ENCODE data around the gene SPEN.

The SPEN gene

GRCh38 chr1:15975805-15976680 lies 128.5 kb downstream of the SPEN start, which contains the start of gene ZBTB17 (continued):
- TF ChIP-seq ZBTB1 (tag by site-specific recombination; IDR thresholded peaks at IDR 0.05) (no peak), ZSCAN16 (tag by site-specific recombination; IDR thresholded peaks at IDR 0.05) (no peak), ZSCAN4 (tag by site-specific recombination; IDR thresholded peaks at IDR 0.05) (no peak), ZNF449 (tag by site-specific recombination; IDR thresholded peaks at IDR 0.05) (no peak; the same call in 1 of the 2 replicates), ZNF169 (tag by site-specific recombination; IDR thresholded peaks at IDR 0.05) (no peak), ZBTB11 (tag by site-specific recombination; conservative IDR thresholded peaks at IDR 0.05; ENCODE audit: low read depth) (peak; percentile 88), ZNF138 (tag by site-specific recombination; IDR thresholded peaks at IDR 0.05; ENCODE audit: borderline replicate concordance) (no peak), ZNF311 (tag by site-specific recombination; IDR thresholded peaks at IDR 0.05; ENCODE audit: borderline replicate concordance) (no peak), ZNF629 (tag by site-specific recombination; IDR thresholded peaks at IDR 0.05) (no peak; the same call in 1 of the 2 replicates), ZXDB (tag by site-specific recombination; IDR thresholded peaks at IDR 0.05) (peak; percentile 94), ZNF777 (tag by site-specific recombination; IDR thresholded peaks at IDR 0.05; ENCODE audit: borderline replicate concordance) (no peak; the same call in 1 of the 2 replicates), ZNF292 (tag by site-specific recombination; IDR thresholded peaks at IDR 0.05; ENCODE audit: borderline replicate concordance, low read depth) (no peak), PRDM6 (tag by site-specific recombination; IDR thresholded peaks at IDR 0.05) (no peak), ZFHX2 (tag by site-specific recombination; conservative IDR thresholded peaks at IDR 0.05) (peak; percentile 87), ZBTB7A (tag by site-specific recombination; IDR thresholded peaks at IDR 0.05; ENCODE audit: low read depth) (no peak), OVOL3 (tag by site-specific recombination; IDR thresholded peaks at IDR 0.05) (peak; percentile 67; the same call in 1 of the 2 replicates), ZNF549 (tag by site-specific recombination; IDR thresholded peaks at IDR 0.05) (no peak), BCL11A (tag by site-specific recombination; IDR thresholded peaks at IDR 0.05; ENCODE audit: low read depth) (no peak)
- TF ChIP-seq, protein P1, sequence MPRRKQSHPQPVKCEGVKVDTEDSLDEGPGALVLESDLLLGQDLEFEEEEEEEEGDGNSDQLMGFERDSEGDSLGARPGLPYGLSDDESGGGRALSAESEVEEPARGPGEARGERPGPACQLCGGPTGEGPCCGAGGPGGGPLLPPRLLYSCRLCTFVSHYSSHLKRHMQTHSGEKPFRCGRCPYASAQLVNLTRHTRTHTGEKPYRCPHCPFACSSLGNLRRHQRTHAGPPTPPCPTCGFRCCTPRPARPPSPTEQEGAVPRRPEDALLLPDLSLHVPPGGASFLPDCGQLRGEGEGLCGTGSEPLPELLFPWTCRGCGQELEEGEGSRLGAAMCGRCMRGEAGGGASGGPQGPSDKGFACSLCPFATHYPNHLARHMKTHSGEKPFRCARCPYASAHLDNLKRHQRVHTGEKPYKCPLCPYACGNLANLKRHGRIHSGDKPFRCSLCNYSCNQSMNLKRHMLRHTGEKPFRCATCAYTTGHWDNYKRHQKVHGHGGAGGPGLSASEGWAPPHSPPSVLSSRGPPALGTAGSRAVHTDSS (tag by site-specific recombination; IDR thresholded peaks at IDR 0.05) = no peak
- TF ChIP-seq, protein P2, sequence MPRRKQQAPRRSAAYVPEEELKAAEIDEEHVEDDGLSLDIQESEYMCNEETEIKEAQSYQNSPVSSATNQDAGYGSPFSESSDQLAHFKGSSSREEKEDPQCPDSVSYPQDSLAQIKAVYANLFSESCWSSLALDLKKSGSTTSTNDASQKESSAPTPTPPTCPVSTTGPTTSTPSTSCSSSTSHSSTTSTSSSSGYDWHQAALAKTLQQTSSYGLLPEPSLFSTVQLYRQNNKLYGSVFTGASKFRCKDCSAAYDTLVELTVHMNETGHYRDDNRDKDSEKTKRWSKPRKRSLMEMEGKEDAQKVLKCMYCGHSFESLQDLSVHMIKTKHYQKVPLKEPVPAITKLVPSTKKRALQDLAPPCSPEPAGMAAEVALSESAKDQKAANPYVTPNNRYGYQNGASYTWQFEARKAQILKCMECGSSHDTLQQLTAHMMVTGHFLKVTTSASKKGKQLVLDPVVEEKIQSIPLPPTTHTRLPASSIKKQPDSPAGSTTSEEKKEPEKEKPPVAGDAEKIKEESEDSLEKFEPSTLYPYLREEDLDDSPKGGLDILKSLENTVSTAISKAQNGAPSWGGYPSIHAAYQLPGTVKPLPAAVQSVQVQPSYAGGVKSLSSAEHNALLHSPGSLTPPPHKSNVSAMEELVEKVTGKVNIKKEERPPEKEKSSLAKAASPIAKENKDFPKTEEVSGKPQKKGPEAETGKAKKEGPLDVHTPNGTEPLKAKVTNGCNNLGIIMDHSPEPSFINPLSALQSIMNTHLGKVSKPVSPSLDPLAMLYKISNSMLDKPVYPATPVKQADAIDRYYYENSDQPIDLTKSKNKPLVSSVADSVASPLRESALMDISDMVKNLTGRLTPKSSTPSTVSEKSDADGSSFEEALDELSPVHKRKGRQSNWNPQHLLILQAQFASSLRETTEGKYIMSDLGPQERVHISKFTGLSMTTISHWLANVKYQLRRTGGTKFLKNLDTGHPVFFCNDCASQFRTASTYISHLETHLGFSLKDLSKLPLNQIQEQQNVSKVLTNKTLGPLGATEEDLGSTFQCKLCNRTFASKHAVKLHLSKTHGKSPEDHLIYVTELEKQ (tag by site-specific recombination; IDR thresholded peaks at IDR 0.05; ENCODE audit: borderline replicate concordance) = no peak
- TF ChIP-seq, protein P3, sequence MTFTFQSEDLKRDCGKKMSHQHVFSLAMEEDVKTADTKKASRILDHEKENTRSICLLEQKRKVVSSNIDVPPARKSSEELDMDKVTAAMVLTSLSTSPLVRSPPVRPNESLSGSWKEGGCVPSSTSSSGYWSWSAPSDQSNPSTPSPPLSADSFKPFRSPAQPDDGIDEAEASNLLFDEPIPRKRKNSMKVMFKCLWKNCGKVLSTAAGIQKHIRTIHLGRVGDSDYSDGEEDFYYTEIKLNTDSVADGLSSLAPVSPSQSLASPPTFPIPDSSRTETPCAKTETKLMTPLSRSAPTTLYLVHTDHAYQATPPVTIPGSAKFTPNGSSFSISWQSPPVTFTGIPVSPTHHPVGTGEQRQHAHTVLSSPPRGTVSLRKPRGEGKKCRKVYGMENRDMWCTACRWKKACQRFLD (tag by site-specific recombination; IDR thresholded peaks at IDR 0.05) = peak; percentile 93
- TF ChIP-seq, protein P4, sequence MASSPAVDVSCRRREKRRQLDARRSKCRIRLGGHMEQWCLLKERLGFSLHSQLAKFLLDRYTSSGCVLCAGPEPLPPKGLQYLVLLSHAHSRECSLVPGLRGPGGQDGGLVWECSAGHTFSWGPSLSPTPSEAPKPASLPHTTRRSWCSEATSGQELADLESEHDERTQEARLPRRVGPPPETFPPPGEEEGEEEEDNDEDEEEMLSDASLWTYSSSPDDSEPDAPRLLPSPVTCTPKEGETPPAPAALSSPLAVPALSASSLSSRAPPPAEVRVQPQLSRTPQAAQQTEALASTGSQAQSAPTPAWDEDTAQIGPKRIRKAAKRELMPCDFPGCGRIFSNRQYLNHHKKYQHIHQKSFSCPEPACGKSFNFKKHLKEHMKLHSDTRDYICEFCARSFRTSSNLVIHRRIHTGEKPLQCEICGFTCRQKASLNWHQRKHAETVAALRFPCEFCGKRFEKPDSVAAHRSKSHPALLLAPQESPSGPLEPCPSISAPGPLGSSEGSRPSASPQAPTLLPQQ (tag by site-specific recombination; IDR thresholded peaks at IDR 0.05) = peak; percentile 50; the same call in 1 of the 2 replicates
